GM23338 (cell line): ENCODE data around the gene RMI1. TPM values are rescaled to one million over a fixed set of nuclear protein-coding genes. Genes with fewer than 3 reads are reported as not detected.

Experiments
- ATAC-seq: fragments of 200-7000 bp; cut with Tn5 transposase; 3 replicates; pipeline ENCODE4 v1.9.1; 2020
- DNase-seq: peaks from one replicate; pipeline ENCODE4 v3.0.0-alpha.2; 2015; ENCODE audit warnings: low spot score
- H2AFZ ChIP-seq: fragments of 200-600 bp; sonication (generic); 2 replicates; pipeline ENCODE4 v1.8.0; 2016; ENCODE audit warnings: antibody characterized with exemption, mild to moderate bottlenecking, moderate library complexity
- H3F3A ChIP-seq: fragments of 200-600 bp; sonication (generic); replicated peaks from 2 replicates; pipeline ENCODE4 v1.8.0; 2017; ENCODE audit warnings: antibody characterized with exemption, mixed run types, low read depth
- H3K27ac ChIP-seq: fragments of 200-600 bp; sonication (generic); 2 replicates; pipeline ENCODE4 v1.6.1; 2016; ENCODE audit warnings: low read depth
- H3K27me3 ChIP-seq: fragments of 200-600 bp; sonication (generic); 2 replicates; pipeline ENCODE4 v1.8.0; 2016; ENCODE audit warnings: mild to moderate bottlenecking, mixed run types, moderate library complexity; ENCODE audit not compliant: insufficient read depth
- H3K36me3 ChIP-seq: fragments of 200-600 bp; sonication (generic); 2 replicates; pipeline ENCODE4 v1.8.0; 2016; ENCODE audit warnings: mild to moderate bottlenecking; ENCODE audit not compliant: insufficient read depth
- H3K4me1 ChIP-seq: fragments of 200-600 bp; sonication (generic); 2 replicates; pipeline ENCODE4 v1.8.0; 2016; ENCODE audit warnings: mild to moderate bottlenecking, moderate library complexity; ENCODE audit not compliant: insufficient read depth
- H3K4me2 ChIP-seq: fragments of 200-600 bp; sonication (generic); 2 replicates; pipeline ENCODE4 v1.7.1; 2017; ENCODE audit warnings: mixed run types
- H3K4me3 ChIP-seq: fragments of 200-600 bp; sonication (generic); 2 replicates; pipeline ENCODE4 v1.6.1; 2016; ENCODE audit warnings: mixed run types
- H3K79me2 ChIP-seq: fragments of 200-600 bp; sonication (generic); replicated peaks from 2 replicates; pipeline ENCODE4 v1.8.0; 2017; ENCODE audit warnings: mild to moderate bottlenecking; ENCODE audit not compliant: insufficient read depth
- H3K9me2 ChIP-seq: fragments of 200-600 bp; sonication (generic); 2 replicates; pipeline ENCODE4 v1.8.0; 2017; ENCODE audit not compliant: insufficient read depth
- H4K20me1 ChIP-seq: fragments of 200-600 bp; sonication (generic); replicated peaks from 2 replicates; pipeline ENCODE4 v1.8.0; 2017; ENCODE audit warnings: mild to moderate bottlenecking; ENCODE audit not compliant: insufficient read depth
- H3K27ac Mint-ChIP-seq: 2 replicates; pipeline ENCODE4 v1.8.0; 2020; ENCODE audit warnings: inconsistent platforms, mild to moderate bottlenecking, moderate library complexity, mixed read lengths
- H3K27me3 Mint-ChIP-seq: 3 replicates; pipeline ENCODE4 v1.8.0; 2022; ENCODE audit warnings: low read depth, mild to moderate bottlenecking, moderate library complexity, mixed read lengths, inconsistent platforms; ENCODE audit not compliant: insufficient read depth, poor library complexity
- H3K36me3 Mint-ChIP-seq: 3 replicates; pipeline ENCODE4 v1.8.0; 2021; ENCODE audit warnings: low read depth, mild to moderate bottlenecking, inconsistent platforms, moderate library complexity, mixed read lengths
- H3K4me1 Mint-ChIP-seq: 3 replicates; pipeline ENCODE4 v1.8.0; 2020; ENCODE audit warnings: mild to moderate bottlenecking, inconsistent platforms, mixed read lengths
- H3K4me3 Mint-ChIP-seq: 3 replicates; pipeline ENCODE4 v1.8.0; 2021; ENCODE audit warnings: moderate library complexity, mild to moderate bottlenecking, inconsistent platforms, mixed read lengths
- H3K9me3 Mint-ChIP-seq: 3 replicates; pipeline ENCODE4 v1.8.0; 2020; ENCODE audit warnings: moderate library complexity, mild to moderate bottlenecking, inconsistent platforms, mixed read lengths
- CREB1 ChIP-seq: fragments of 250-450 bp; sonication (Bioruptor Pico); IDR thresholded peaks from 2 replicates; pipeline ENCODE4 v1.5.0; 2020; ENCODE audit warnings: low read depth, mild to moderate bottlenecking, moderate library complexity
- EZH2 ChIP-seq: fragments of 200-600 bp; sonication (generic); IDR thresholded peaks from one replicate; pipeline ENCODE4 v1.8.0; 2017; ENCODE audit warnings: antibody characterized with exemption, mild to moderate bottlenecking, low read depth; ENCODE audit not compliant: unreplicated experiment
- EZH2phosphoT487 ChIP-seq: fragments of 200-600 bp; sonication (generic); IDR thresholded peaks from one replicate; pipeline ENCODE4 v1.8.1; 2018; ENCODE audit warnings: antibody characterized with exemption; ENCODE audit not compliant: unreplicated experiment
- POLR2AphosphoS5 ChIP-seq: IDR thresholded peaks from 2 replicates; pipeline ENCODE4 v1.6.1; 2016; ENCODE audit warnings: antibody characterized with exemption, low read depth
- STAT1 ChIP-seq: IDR thresholded peaks from one replicate; pipeline ENCODE4 v1.6.1; 2016; ENCODE audit warnings: antibody characterized with exemption; ENCODE audit not compliant: unreplicated experiment
- ZNF331 ChIP-seq: fragments of 250-450 bp; sonication (Bioruptor Pico); IDR thresholded peaks from 2 replicates; pipeline ENCODE4 v1.5.0; 2020; ENCODE audit warnings: low read depth, mild to moderate bottlenecking, moderate library complexity
- polyA plus RNA-seq: library from polyadenylated mRNA; unstranded; fragments of >200 nt; fragmentation: Nextera tagmentation; extraction: Ambion mirVana; gene quantifications from 2 replicates; pipeline ENCODE4 v1.2.1, GENCODE V29; 2016
- total RNA-seq: library from RNA; depleted of rRNA; stranded (reverse); fragments of >200 nt; shearing (Covaris generic); gene quantifications from 2 replicates; pipeline ENCODE4 v1.2.3, GENCODE V29; 2014
- TF ChIP-seq, protein P1 (sequence below): IDR thresholded peaks from one replicate; pipeline ENCODE4 v1.6.1; 2018; ENCODE audit warnings: antibody characterized with exemption; ENCODE audit not compliant: unreplicated experiment
- TF ChIP-seq, protein P2 (sequence below), 2 experiments: fragments of 200-600 bp in 1 of 2; sonication (generic) in 1 of 2; conservative IDR thresholded peaks; 2 replicates each; pipeline versions ENCODE4 v1.5.1 to v1.6.1; 2016 to 2017; ENCODE audit warnings: antibody characterized with exemption in 2 of 2, low read depth in 2 of 2, mild to moderate bottlenecking in 2 of 2, moderate library complexity in 1 of 2
- TF ChIP-seq, protein P3 (sequence below): fragments of 250-450 bp; sonication (Bioruptor Pico); IDR thresholded peaks from 2 replicates; pipeline ENCODE4 v1.5.0; 2020; ENCODE audit warnings: mild to moderate bottlenecking, moderate library complexity

RMI1 gene
- total and polyA plus RNA-seq, 2 experiments from 2014 or later = 16.9 to 36.1 TPM

DNA sequence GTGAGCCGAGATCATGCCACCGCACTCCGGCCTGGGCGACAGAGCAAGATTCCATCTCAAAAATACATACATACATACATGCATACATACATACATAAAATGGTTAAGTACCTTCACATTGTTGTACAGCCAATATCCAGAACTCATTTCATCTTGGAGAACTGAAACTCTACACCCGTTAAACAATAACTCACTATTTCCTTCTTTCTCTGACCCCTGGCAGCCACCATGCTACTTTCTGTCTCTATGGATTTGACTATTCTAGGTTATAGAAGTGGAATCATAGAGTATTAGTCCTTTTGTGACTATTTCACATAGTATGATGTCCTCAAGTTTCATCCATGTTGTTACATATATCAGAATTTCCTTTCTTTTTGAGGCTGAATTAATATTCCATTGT, 49.7 kb upstream of the RMI1 start (continued):
- TF ChIP-seq, protein P1, sequence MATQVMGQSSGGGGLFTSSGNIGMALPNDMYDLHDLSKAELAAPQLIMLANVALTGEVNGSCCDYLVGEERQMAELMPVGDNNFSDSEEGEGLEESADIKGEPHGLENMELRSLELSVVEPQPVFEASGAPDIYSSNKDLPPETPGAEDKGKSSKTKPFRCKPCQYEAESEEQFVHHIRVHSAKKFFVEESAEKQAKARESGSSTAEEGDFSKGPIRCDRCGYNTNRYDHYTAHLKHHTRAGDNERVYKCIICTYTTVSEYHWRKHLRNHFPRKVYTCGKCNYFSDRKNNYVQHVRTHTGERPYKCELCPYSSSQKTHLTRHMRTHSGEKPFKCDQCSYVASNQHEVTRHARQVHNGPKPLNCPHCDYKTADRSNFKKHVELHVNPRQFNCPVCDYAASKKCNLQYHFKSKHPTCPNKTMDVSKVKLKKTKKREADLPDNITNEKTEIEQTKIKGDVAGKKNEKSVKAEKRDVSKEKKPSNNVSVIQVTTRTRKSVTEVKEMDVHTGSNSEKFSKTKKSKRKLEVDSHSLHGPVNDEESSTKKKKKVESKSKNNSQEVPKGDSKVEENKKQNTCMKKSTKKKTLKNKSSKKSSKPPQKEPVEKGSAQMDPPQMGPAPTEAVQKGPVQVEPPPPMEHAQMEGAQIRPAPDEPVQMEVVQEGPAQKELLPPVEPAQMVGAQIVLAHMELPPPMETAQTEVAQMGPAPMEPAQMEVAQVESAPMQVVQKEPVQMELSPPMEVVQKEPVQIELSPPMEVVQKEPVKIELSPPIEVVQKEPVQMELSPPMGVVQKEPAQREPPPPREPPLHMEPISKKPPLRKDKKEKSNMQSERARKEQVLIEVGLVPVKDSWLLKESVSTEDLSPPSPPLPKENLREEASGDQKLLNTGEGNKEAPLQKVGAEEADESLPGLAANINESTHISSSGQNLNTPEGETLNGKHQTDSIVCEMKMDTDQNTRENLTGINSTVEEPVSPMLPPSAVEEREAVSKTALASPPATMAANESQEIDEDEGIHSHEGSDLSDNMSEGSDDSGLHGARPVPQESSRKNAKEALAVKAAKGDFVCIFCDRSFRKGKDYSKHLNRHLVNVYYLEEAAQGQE = no peak
- TF ChIP-seq, protein P2, sequence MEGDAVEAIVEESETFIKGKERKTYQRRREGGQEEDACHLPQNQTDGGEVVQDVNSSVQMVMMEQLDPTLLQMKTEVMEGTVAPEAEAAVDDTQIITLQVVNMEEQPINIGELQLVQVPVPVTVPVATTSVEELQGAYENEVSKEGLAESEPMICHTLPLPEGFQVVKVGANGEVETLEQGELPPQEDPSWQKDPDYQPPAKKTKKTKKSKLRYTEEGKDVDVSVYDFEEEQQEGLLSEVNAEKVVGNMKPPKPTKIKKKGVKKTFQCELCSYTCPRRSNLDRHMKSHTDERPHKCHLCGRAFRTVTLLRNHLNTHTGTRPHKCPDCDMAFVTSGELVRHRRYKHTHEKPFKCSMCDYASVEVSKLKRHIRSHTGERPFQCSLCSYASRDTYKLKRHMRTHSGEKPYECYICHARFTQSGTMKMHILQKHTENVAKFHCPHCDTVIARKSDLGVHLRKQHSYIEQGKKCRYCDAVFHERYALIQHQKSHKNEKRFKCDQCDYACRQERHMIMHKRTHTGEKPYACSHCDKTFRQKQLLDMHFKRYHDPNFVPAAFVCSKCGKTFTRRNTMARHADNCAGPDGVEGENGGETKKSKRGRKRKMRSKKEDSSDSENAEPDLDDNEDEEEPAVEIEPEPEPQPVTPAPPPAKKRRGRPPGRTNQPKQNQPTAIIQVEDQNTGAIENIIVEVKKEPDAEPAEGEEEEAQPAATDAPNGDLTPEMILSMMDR (conservative IDR thresholded peaks at IDR 0.05; ENCODE audit: low read depth in 2 of 2) = no peak
- TF ChIP-seq CREB1 (CRISPR knock-in tag) = no peak
- no peak for TF ChIP-seq STAT1
- TF ChIP-seq ZNF331 (CRISPR knock-in tag) = no peak
- TF ChIP-seq EZH2phosphoT487 = no peak
- TF ChIP-seq POLR2AphosphoS5 = no peak

DNA sequence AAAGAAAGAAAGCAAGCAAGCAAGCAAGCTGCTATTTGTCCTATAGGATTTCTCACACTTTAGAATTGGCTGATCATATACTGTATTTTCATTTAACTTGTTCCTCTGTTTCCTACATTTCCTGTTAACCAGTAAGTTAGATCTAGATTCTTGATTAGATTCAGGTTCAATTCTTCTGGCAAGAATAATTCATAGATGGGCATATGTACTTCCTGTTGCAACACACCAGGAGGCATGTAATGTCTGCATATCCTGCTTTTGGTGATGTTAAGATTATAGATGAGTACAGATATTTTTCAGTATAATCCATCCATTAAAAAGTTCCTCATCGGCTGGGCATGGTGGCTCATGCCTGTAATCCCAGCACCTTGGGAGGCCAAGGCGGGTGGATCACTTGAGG, 48.6 kb upstream of the RMI1 start:
- H2AFZ ChIP-seq = no peak overlapping the region
- no peak overlapping the region for H3K4me2 ChIP-seq
- ATAC-seq = no peak
- no peak overlapping the region for H3K4me3 ChIP-seq
- peaks cover 5% of the 10 kb centered on the region for H3K27me3 Mint-ChIP-seq
- no peaks in the 10 kb centered on the region for H3K79me2 ChIP-seq
- H3F3A ChIP-seq = no peaks in the 10 kb centered on the region
- no peak for DNase-seq
- H3K27me3 ChIP-seq = no peaks in the 10 kb centered on the region
- H3K4me1 ChIP-seq = peaks cover 5% of the 10 kb centered on the region
- no peaks in the 10 kb centered on the region for H3K9me2 ChIP-seq
- no peaks in the 10 kb centered on the region for H3K36me3 ChIP-seq
- H3K27ac Mint-ChIP-seq = no peak overlapping the region
- H3K9me3 Mint-ChIP-seq = no peaks in the 10 kb centered on the region
- no peak overlapping the region for H3K27ac ChIP-seq
- H4K20me1 ChIP-seq = no peaks in the 10 kb centered on the region
- H3K4me1 Mint-ChIP-seq = peaks cover 12% of the 10 kb centered on the region; the same call in 2 of the 3 replicates
- H3K4me3 Mint-ChIP-seq = no peak overlapping the region
- H3K36me3 Mint-ChIP-seq = no peaks in the 10 kb centered on the region
- TF ChIP-seq EZH2 = no peak
- no peak for TF ChIP-seq POLR2AphosphoS5
- TF ChIP-seq, protein P3, sequence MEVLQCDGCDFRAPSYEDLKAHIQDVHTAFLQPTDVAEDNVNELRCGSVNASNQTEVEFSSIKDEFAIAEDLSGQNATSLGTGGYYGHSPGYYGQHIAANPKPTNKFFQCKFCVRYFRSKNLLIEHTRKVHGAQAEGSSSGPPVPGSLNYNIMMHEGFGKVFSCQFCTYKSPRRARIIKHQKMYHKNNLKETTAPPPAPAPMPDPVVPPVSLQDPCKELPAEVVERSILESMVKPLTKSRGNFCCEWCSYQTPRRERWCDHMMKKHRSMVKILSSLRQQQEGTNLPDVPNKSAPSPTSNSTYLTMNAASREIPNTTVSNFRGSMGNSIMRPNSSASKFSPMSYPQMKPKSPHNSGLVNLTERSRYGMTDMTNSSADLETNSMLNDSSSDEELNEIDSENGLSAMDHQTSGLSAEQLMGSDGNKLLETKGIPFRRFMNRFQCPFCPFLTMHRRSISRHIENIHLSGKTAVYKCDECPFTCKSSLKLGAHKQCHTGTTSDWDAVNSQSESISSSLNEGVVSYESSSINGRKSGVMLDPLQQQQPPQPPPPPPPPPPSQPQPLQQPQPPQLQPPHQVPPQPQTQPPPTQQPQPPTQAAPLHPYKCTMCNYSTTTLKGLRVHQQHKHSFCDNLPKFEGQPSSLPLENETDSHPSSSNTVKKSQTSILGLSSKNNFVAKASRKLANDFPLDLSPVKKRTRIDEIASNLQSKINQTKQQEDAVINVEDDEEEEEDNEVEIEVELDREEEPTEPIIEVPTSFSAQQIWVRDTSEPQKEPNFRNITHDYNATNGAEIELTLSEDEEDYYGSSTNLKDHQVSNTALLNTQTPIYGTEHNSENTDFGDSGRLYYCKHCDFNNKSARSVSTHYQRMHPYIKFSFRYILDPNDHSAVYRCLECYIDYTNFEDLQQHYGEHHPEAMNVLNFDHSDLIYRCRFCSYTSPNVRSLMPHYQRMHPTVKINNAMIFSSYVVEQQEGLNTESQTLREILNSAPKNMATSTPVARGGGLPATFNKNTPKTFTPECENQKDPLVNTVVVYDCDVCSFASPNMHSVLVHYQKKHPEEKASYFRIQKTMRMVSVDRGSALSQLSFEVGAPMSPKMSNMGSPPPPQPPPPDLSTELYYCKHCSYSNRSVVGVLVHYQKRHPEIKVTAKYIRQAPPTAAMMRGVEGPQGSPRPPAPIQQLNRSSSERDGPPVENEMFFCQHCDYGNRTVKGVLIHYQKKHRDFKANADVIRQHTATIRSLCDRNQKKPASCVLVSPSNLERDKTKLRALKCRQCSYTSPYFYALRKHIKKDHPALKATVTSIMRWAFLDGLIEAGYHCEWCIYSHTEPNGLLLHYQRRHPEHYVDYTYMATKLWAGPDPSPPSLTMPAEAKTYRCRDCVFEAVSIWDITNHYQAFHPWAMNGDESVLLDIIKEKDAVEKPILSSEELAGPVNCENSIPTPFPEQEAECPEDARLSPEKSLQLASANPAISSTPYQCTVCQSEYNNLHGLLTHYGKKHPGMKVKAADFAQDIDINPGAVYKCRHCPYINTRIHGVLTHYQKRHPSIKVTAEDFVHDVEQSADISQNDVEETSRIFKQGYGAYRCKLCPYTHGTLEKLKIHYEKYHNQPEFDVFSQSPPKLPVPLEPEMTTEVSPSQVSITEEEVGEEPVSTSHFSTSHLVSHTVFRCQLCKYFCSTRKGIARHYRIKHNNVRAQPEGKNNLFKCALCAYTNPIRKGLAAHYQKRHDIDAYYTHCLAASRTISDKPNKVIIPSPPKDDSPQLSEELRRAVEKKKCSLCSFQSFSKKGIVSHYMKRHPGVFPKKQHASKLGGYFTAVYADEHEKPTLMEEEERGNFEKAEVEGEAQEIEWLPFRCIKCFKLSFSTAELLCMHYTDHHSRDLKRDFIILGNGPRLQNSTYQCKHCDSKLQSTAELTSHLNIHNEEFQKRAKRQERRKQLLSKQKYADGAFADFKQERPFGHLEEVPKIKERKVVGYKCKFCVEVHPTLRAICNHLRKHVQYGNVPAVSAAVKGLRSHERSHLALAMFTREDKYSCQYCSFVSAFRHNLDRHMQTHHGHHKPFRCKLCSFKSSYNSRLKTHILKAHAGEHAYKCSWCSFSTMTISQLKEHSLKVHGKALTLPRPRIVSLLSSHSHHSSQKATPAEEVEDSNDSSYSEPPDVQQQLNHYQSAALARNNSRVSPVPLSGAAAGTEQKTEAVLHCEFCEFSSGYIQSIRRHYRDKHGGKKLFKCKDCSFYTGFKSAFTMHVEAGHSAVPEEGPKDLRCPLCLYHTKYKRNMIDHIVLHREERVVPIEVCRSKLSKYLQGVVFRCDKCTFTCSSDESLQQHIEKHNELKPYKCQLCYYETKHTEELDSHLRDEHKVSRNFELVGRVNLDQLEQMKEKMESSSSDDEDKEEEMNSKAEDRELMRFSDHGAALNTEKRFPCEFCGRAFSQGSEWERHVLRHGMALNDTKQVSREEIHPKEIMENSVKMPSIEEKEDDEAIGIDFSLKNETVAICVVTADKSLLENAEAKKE = no peak
- TF ChIP-seq CREB1 (CRISPR knock-in tag) = no peak
- TF ChIP-seq, protein P2 (conservative IDR thresholded peaks at IDR 0.05; ENCODE audit: low read depth in 2 of 2) = no peak
